Smooth muscle cell (in vitro differentiated cells): ENCODE measurements around the gene PPP1R18. TPM values are rescaled to one million over a fixed set of nuclear protein-coding genes. Genes with fewer than 3 reads are reported as not detected.

Experiments
- DNase-seq: peaks from one replicate; lab custom pipeline; 2025; ENCODE audit not compliant: unreplicated experiment; lab: John Stamatoyannopoulos, UW
- H2AFZ ChIP-seq: fragments of 200-600 bp; sonication (generic); 2 replicates; pipeline ENCODE4 v1.6.0; 2016; ENCODE audit warnings: antibody characterized with exemption, low read depth, mild to moderate bottlenecking
- H3F3A ChIP-seq: fragments of 200-600 bp; sonication (generic); 2 replicates; pipeline ENCODE4 v1.6.0; 2017; ENCODE audit warnings: antibody characterized with exemption, low read depth
- H3K27ac ChIP-seq: fragments of 200-600 bp; sonication (generic); 2 replicates; pipeline ENCODE4 v1.5.1; 2016; ENCODE audit warnings: low read depth, mild to moderate bottlenecking
- H3K27me3 ChIP-seq: fragments of 200-600 bp; sonication (generic); 2 replicates; pipeline ENCODE4 v1.6.1; 2016; ENCODE audit warnings: low read depth, mild to moderate bottlenecking
- H3K36me3 ChIP-seq: fragments of 200-600 bp; sonication (generic); 2 replicates; pipeline ENCODE4 v1.5.1; 2016; ENCODE audit warnings: low read depth
- H3K4me1 ChIP-seq: fragments of 200-600 bp; sonication (generic); 2 replicates; pipeline ENCODE4 v1.5.1; 2016; ENCODE audit warnings: low read depth
- H3K4me2 ChIP-seq: fragments of 200-600 bp; sonication (generic); 2 replicates; pipeline ENCODE4 v1.6.0; 2016; ENCODE audit warnings: mild to moderate bottlenecking
- H3K4me3 ChIP-seq: fragments of 200-600 bp; sonication (generic); 2 replicates; pipeline ENCODE4 v1.5.1; 2016; ENCODE audit warnings: mild to moderate bottlenecking
- H3K79me2 ChIP-seq: fragments of 200-600 bp; sonication (generic); 2 replicates; pipeline ENCODE4 v1.6.0; 2016; ENCODE audit warnings: low read depth, mild to moderate bottlenecking
- H3K9ac ChIP-seq: fragments of 200-600 bp; sonication (generic); 2 replicates; pipeline ENCODE4 v1.6.0; 2016; ENCODE audit warnings: low read depth
- H3K9me3 ChIP-seq: fragments of 200-600 bp; sonication (generic); replicated peaks from 2 replicates; pipeline ENCODE4 v1.5.1; 2016; ENCODE audit warnings: low read depth
- H4K20me1 ChIP-seq: fragments of 200-600 bp; sonication (generic); 2 replicates; pipeline ENCODE4 v1.6.0; 2016; ENCODE audit warnings: low read depth
- CTCF ChIP-seq: fragments of 200-600 bp; sonication (generic); IDR thresholded peaks from 2 replicates; pipeline ENCODE4 v1.5.1; 2017; ENCODE audit warnings: borderline replicate concordance, mild to moderate bottlenecking, antibody characterized with exemption; ENCODE audit not compliant: insufficient read depth, poor library complexity, severe bottlenecking
- WGBS: methylation state at CpG from one replicate; pipeline ENCODE4 v1.1.7; 2016; ENCODE audit warnings: low lambda C conversion rate; 5-methylcytosine and 5-hydroxymethylcytosine counted together
- polyA plus RNA-seq: library from polyadenylated mRNA; unstranded; fragments of >200 nt; fragmentation: Nextera tagmentation; extraction: Ambion mirVana; gene quantifications from 2 replicates; pipeline ENCODE4 v1.2.1, GENCODE V29; 2016
- total RNA-seq: library from RNA; depleted of rRNA; stranded (reverse); fragments of >200 nt; gene quantifications from 2 replicates; pipeline ENCODE4 v1.2.3, GENCODE V29; 2014

The PPP1R18 gene
- total and polyA plus RNA-seq, 2 experiments from 2014 or later, result 41.6 to 55.3 TPM

- no peaks in the 10 kb centered on the region for H4K20me1 ChIP-seq
- no peak overlapping the region for H3K9ac ChIP-seq
- H3K4me1 ChIP-seq, result no peaks in the 10 kb centered on the region
- no peaks in the 10 kb centered on the region for H3K36me3 ChIP-seq
- no peak overlapping the region for H3K4me2 ChIP-seq
- H3K9me3 ChIP-seq, result no peaks in the 10 kb centered on the region
- no peak overlapping the region for H2AFZ ChIP-seq
- H3K4me3 ChIP-seq, result no peak overlapping the region
- no peaks in the 10 kb centered on the region for H3K27me3 ChIP-seq
- no peak for DNase-seq
- 100% methylated on average over 4 of the region's 4 CpGs for WGBS
- no peaks in the 10 kb centered on the region for H3F3A ChIP-seq
- no peak for TF ChIP-seq CTCF
- no peaks in the 10 kb centered on the region for H3K79me2 ChIP-seq
- H3K27ac ChIP-seq, result no peak overlapping the region
Measured at GRCh38 chr6:30705620-30706019, 19.2 kb upstream of the PPP1R18 start.

GRCh38 chr6:30703821-30704220 is 17.4 kb upstream of the PPP1R18 start:
- Histone ChIP-seq H3K27ac (no peak overlapping the region), H4K20me1 (no peaks in the 10 kb centered on the region), H3K4me1 (no peaks in the 10 kb centered on the region), H3K9ac (no peak overlapping the region), H3K79me2 (no peaks in the 10 kb centered on the region), H3K4me2 (no peak overlapping the region), H2AFZ (no peak overlapping the region), H3K27me3 (no peaks in the 10 kb centered on the region), H3K36me3 (no peaks in the 10 kb centered on the region), H3K4me3 (no peak overlapping the region), H3F3A (no peaks in the 10 kb centered on the region), H3K9me3 (no peaks in the 10 kb centered on the region)
- DNase-seq, result no peak
- TF ChIP-seq CTCF, result no peak
- WGBS, result 91% methylated on average over 4 of the region's 4 CpGs

- Histone ChIP-seq H3K9ac (no peak overlapping the region), H3K27me3 (no peaks in the 10 kb centered on the region), H4K20me1 (no peaks in the 10 kb centered on the region), H3K79me2 (no peaks in the 10 kb centered on the region), H3K4me2 (no peak overlapping the region), H3F3A (no peaks in the 10 kb centered on the region), H3K4me1 (no peaks in the 10 kb centered on the region), H3K4me3 (no peak overlapping the region), H3K9me3 (no peaks in the 10 kb centered on the region), H3K27ac (no peak overlapping the region), H3K36me3 (no peaks in the 10 kb centered on the region), H2AFZ (no peak overlapping the region)
- TF ChIP-seq CTCF, result no peak
- 98% methylated on average over 10 of the region's 10 CpGs for WGBS
- no peak for DNase-seq
Measured at GRCh38 chr6:30703011-30703410, 16.6 kb upstream of the PPP1R18 start.

GRCh38 chr6:30700340-30700739 is 13.9 kb upstream of the PPP1R18 start:
- no peak overlapping the region for H3K4me3 ChIP-seq
- no peak for DNase-seq
- no peak overlapping the region for H3K4me2 ChIP-seq
- WGBS, result 83% methylated on average over 4 of the region's 4 CpGs
- H3K36me3 ChIP-seq, result no peaks in the 10 kb centered on the region
- no peaks in the 10 kb centered on the region for H4K20me1 ChIP-seq
- H3K9ac ChIP-seq, result no peak overlapping the region
- H3K27ac ChIP-seq, result no peak overlapping the region
- H2AFZ ChIP-seq, result no peak overlapping the region
- no peaks in the 10 kb centered on the region for H3K27me3 ChIP-seq
- TF ChIP-seq CTCF, result no peak
- H3K79me2 ChIP-seq, result no peaks in the 10 kb centered on the region
- no peaks in the 10 kb centered on the region for H3K9me3 ChIP-seq
- H3K4me1 ChIP-seq, result no peaks in the 10 kb centered on the region
- no peaks in the 10 kb centered on the region for H3F3A ChIP-seq
